Measurements from ENCODE around the gene OR6S1.

GRCh38 chr14:20688167-20688839 is 46.8 kb upstream of the OR6S1 start, which contains the start of gene ANG:
- TF ChIP-seq POLR2AphosphoS5 (IDR thresholded peaks at IDR 0.05; ENCODE audit: insufficient read depth, low read depth, low read length) = no peak
- TF ChIP-seq, protein P1, sequence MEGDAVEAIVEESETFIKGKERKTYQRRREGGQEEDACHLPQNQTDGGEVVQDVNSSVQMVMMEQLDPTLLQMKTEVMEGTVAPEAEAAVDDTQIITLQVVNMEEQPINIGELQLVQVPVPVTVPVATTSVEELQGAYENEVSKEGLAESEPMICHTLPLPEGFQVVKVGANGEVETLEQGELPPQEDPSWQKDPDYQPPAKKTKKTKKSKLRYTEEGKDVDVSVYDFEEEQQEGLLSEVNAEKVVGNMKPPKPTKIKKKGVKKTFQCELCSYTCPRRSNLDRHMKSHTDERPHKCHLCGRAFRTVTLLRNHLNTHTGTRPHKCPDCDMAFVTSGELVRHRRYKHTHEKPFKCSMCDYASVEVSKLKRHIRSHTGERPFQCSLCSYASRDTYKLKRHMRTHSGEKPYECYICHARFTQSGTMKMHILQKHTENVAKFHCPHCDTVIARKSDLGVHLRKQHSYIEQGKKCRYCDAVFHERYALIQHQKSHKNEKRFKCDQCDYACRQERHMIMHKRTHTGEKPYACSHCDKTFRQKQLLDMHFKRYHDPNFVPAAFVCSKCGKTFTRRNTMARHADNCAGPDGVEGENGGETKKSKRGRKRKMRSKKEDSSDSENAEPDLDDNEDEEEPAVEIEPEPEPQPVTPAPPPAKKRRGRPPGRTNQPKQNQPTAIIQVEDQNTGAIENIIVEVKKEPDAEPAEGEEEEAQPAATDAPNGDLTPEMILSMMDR (IDR thresholded peaks at IDR 0.05; ENCODE audit: extremely low read depth in 1 of 2, insufficient read depth in 1 of 2, low read depth in 1 of 2, low read length in 2 of 2) = no peak
